GM12878 (cell line): ENCODE results near the gene TMEM121B. TPM values are rescaled to one million over a fixed set of nuclear protein-coding genes. Genes with fewer than 3 reads are reported as not detected.

ENCODE experiments used
- ATAC-seq: fragments of 200-7000 bp; cut with Tn5 transposase; 3 replicates; pipeline ENCODE4 v1.9.1; 2020; ENCODE audit warnings: mild to moderate bottlenecking, moderate library complexity
- BruUV-seq: library from RNA; stranded (reverse); fragments of 400-500 nt; replicated peaks from 2 replicates; lab custom pipeline; 2021; lab: Mats Ljungman, UMichigan
- CTCF ChIA-PET: fragments of 300-600 bp; sonication (Branson Sonifier 250); formaldehyde crosslinking; extraction: SDS; loops from one replicate; lab custom pipeline; 2021; ENCODE audit warnings: inconsistent platforms; lab: Yijun Ruan, JAX
- POLR2A ChIA-PET: fragments of 350-600 bp; formaldehyde crosslinking; extraction: SDS; loops from one replicate; lab custom pipeline; 2021; ENCODE audit warnings: inconsistent platforms; lab: Charles Lee
- RAD21 ChIA-PET: fragments of 300-600 bp; sonication (Branson Sonifier 250); formaldehyde crosslinking; loops from one replicate; lab custom pipeline; 2023; ENCODE audit warnings: antibody characterized with exemption; ENCODE audit not compliant: unreplicated experiment; lab: Charles Lee
- SMC1A ChIA-PET: fragments of 300-600 bp; sonication (Branson Sonifier 250); formaldehyde crosslinking; loops from one replicate; lab custom pipeline; 2023; ENCODE audit not compliant: unreplicated experiment, uncharacterized antibody; lab: Charles Lee
- DNase-seq: peaks from one replicate; pipeline ENCODE4 v3.0.0-alpha.2; 2011; ENCODE audit warnings: low read depth, low spot score
- FAIRE-seq: peaks from 3 replicates; lab custom pipeline; 2011; peaks lifted over from hg19 to GRCh38; lab: Jason Lieb, UNC
- H2AFZ ChIP-seq: 2 replicates; pipeline ENCODE4 v1.6.0; 2011; ENCODE audit warnings: low read depth, low read length, control low read depth; ENCODE audit not compliant: control insufficient read depth
- H3K27ac ChIP-seq: 2 replicates; pipeline ENCODE4 v1.5.1; 2011; ENCODE audit warnings: control low read depth; ENCODE audit not compliant: control insufficient read depth, insufficient read depth
- H3K27me3 ChIP-seq, 2 experiments: replicated peaks in 1 of 2; 2 replicates each; pipeline versions ENCODE4 v1.6.0 to v1.6.1; 2011; ENCODE audit warnings: low read length in 1 of 2; ENCODE audit not compliant: control insufficient read depth in 2 of 2, insufficient read depth in 2 of 2
- H3K36me3 ChIP-seq, 2 experiments: 2 replicates each; pipeline ENCODE4 v1.5.1; 2011; ENCODE audit warnings: low read length in 1 of 2; ENCODE audit not compliant: control insufficient read depth in 2 of 2, insufficient read depth in 2 of 2
- H3K4me1 ChIP-seq: 2 replicates; pipeline ENCODE4 v1.6.1; 2011; ENCODE audit warnings: mild to moderate bottlenecking, low read length, moderate library complexity, mixed read lengths; ENCODE audit not compliant: control insufficient read depth, insufficient read depth
- H3K4me2 ChIP-seq: 2 replicates; pipeline ENCODE4 v1.6.0; 2011; ENCODE audit warnings: control low read depth; ENCODE audit not compliant: control insufficient read depth, insufficient read depth
- H3K4me3 ChIP-seq: fragments of 200-600 bp; sonication (generic); 2 replicates; pipeline ENCODE4 v1.5.1; 2016
- H3K79me2 ChIP-seq: 2 replicates; pipeline ENCODE4 v1.6.0; 2011; ENCODE audit warnings: low read length; ENCODE audit not compliant: control insufficient read depth, insufficient read depth
- H3K9ac ChIP-seq: 2 replicates; pipeline ENCODE4 v1.8.0; 2011; ENCODE audit warnings: low read length, control low read depth, mixed read lengths; ENCODE audit not compliant: control insufficient read depth, insufficient read depth
- H3K9me3 ChIP-seq: replicated peaks from 3 replicates; pipeline ENCODE4 v1.5.1; 2011; ENCODE audit warnings: mild to moderate bottlenecking, low read length; ENCODE audit not compliant: control insufficient read depth, insufficient read depth
- H4K20me1 ChIP-seq: 2 replicates; pipeline ENCODE4 v1.6.0; 2011; ENCODE audit not compliant: control insufficient read depth, insufficient read depth
- CBX3 ChIP-seq: fragments of 200-600 bp; sonication (generic); IDR thresholded peaks from 2 replicates; pipeline ENCODE4 v1.6.1; 2016; ENCODE audit warnings: low read depth, borderline replicate concordance
- EP300 ChIP-seq, 2 experiments: fragments of 150-350 bp in 1 of 2; IDR thresholded peaks; 2 replicates each; pipeline ENCODE4 v1.6.1; 2011 to 2012; ENCODE audit warnings: low read depth in 2 of 2, low read length in 2 of 2, borderline replicate concordance in 1 of 2, improper control_type of control experiment in 1 of 2, inconsistent platforms in 1 of 2; ENCODE audit not compliant: control insufficient read depth in 1 of 2
- ESRRA ChIP-seq: IDR thresholded peaks from 2 replicates; pipeline ENCODE4 v1.6.1; 2012; ENCODE audit warnings: mild to moderate bottlenecking, low read length, improper control_type of control experiment
- MXI1 ChIP-seq: fragments of 150-350 bp; IDR thresholded peaks from 2 replicates; pipeline ENCODE4 v1.6.1; 2011; ENCODE audit warnings: low read depth, mild to moderate bottlenecking, inconsistent platforms, low read length, improper control_type of control experiment
- NR2C2 ChIP-seq: IDR thresholded peaks from 2 replicates; pipeline ENCODE4 v1.6.1; 2011; ENCODE audit warnings: borderline replicate concordance, low read depth; ENCODE audit not compliant: control insufficient read depth, insufficient read length
- POLR2AphosphoS5 ChIP-seq: IDR thresholded peaks from 2 replicates; pipeline ENCODE4 v1.6.1; 2011; ENCODE audit warnings: mild to moderate bottlenecking, low read length, inconsistent platforms
- RCOR1 ChIP-seq: conservative IDR thresholded peaks from 2 replicates; pipeline ENCODE4 v1.6.1; 2012; ENCODE audit warnings: low read depth, low read length, improper control_type of control experiment
- SREBF2 ChIP-seq: IDR thresholded peaks from 2 replicates; pipeline ENCODE4 v1.6.1; 2012; ENCODE audit warnings: mild to moderate bottlenecking, low read length
- WGBS: methylation state at CpG from one replicate; pipeline ENCODE4 v1.1.6; 2016; ENCODE audit warnings: low lambda C conversion rate; ENCODE audit not compliant: insufficient replicate concordance, insufficient coverage; ENCODE audit errors: missing lambda C conversion rate; 5-methylcytosine and 5-hydroxymethylcytosine counted together
- in situ Hi-C: fragments of 300-500 bp; cut with MboI; formaldehyde crosslinking; loops from 9 replicates; pipeline ENCODE4 v1.14.3; 2018; ENCODE audit warnings: mixed read lengths
- intact Hi-C: fragments of 100-400 bp; cut with micrococcal nuclease; formaldehyde crosslinking; loops from one replicate; pipeline ENCODE4 v1.14.2; 2022; ENCODE audit not compliant: unreplicated experiment
- polyA plus RNA-seq, 11 experiments: library from polyadenylated mRNA; depleted of rRNA in 4 of 11; unstranded in 6 of 11; stranded (reverse) in 5 of 11; fragments of >200 nt; fragmentation: Nextera tagmentation in 4 of 11; fragmentation: Illumina TruSeq in 1 of 11; extraction: Ambion mirVana in 4 of 11; extraction: Trizol in 1 of 11; gene quantifications; 1 replicate in 1 of 11; 2 replicates in 10 of 11; pipeline versions ENCODE4 v1.2.1 to v1.2.3, GENCODE V29; 2011 to 2016; ENCODE audit warnings: inconsistent platforms in 2 of 11, missing spikeins in 2 of 11, low read depth in 1 of 11
- total RNA-seq, 4 experiments: library from RNA; depleted of rRNA in 3 of 4; stranded (reverse); fragments of >200 nt in 3 of 4; fragmentation: Illumina TruSeq in 1 of 4; extraction: Trizol in 1 of 4; gene quantifications; 2 replicates each; pipeline versions ENCODE4 v1.2.1 to v1.2.3, GENCODE V29; 2013 to 2021
- TF ChIP-seq, protein P1 (sequence below): fragments of 450-650 bp; formaldehyde crosslinking; IDR thresholded peaks from 2 replicates; pipeline ENCODE4 v1.4.0; 2022; ENCODE audit warnings: mild to moderate bottlenecking, moderate library complexity
- TF ChIP-seq, protein P2 (sequence below): IDR thresholded peaks from 2 replicates; pipeline ENCODE4 v1.6.1; 2011; ENCODE audit warnings: low read depth, low read length, improper control_type of control experiment, borderline replicate concordance
- TF ChIP-seq, protein P3 (sequence below): IDR thresholded peaks from 2 replicates; pipeline ENCODE4 v1.6.1; 2012; ENCODE audit warnings: low read depth, low read length, improper control_type of control experiment
- TF ChIP-seq, protein P4 (sequence below): fragments of 450-650 bp; IDR thresholded peaks from 2 replicates; pipeline ENCODE4 v1.6.1; 2016; ENCODE audit warnings: mild to moderate bottlenecking, moderate library complexity, borderline replicate concordance

The TMEM121B gene
- total and polyA plus RNA-seq, 10 of the 15 experiments (the other 5 are each of a cell fraction or from before 2014, with no cell fraction given): 0.02 to 0.10 (median 0.06) TPM; not detected in 5

DNA sequence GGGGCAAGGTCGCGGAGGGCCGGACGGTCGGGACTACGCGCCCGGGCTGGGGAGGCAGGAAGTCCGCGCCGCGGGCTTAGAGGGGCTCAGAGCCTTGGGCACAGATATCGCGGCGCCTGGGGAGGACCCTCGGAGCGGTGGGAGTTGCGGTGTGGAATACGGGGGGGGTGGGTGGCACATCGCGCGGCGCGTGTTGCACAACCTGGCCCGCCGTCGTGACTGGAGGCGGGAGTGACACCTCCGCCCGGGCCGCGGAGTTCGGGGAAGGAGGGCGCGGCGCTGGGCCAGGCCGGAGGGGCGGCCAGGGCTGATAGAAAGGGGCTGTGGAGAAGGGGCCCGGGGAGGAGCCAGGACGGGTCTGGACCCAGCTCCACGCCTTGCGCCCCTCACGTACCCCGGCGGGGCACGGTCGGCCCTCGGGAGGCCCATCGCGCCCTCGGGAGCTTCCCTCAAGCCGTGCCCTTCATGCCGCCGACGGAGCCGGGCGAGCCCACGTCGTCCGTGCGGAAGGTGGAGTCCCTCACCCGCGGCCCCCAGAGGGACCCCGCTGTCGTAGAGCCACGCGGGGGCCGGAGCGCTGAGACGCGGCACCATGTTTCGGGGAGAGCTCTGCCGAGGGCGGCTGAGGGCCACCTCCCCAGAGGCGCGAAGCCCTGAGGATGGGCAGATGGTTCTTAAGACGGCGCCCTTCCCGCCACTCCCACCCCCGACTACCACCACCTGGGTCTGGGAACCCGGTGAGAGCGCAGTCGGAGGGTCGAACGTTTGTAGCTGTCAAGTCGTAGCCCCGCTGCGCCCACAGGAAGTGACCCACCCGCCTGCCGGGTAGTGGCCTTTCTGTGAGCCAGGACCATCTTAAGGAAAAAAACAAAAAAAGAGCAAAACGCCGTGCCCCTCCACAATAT is 35.6 kb downstream of the TMEM121B start:
- POLR2A ChIA-PET: no interaction called here
- H3K4me3 ChIP-seq: peak overlapping the region; percentile 84
- H4K20me1 ChIP-seq: no peaks in the 10 kb centered on the region
- H3K4me2 ChIP-seq: peak overlapping the region; percentile 70
- in situ Hi-C loops: no loop called here
- SMC1A ChIA-PET: no interaction called here
- H3K9me3 ChIP-seq: no peaks in the 10 kb centered on the region
- TSS peak; percentile 66 for BruUV-seq
- intact Hi-C loops: loop anchor here (10.0 kb wide), 1 partner anchor 281 kb away; no protein-coding TSS in a partner anchor
- FAIRE-seq (peak; percentile 13), DNase-seq (no peak), ATAC-seq (peak; percentile 44)
- peaks cover 19% of the 10 kb centered on the region for H3K4me1 ChIP-seq
- no peaks in the 10 kb centered on the region for H3K27me3 ChIP-seq
- H3K36me3 ChIP-seq: no peaks in the 10 kb centered on the region
- CTCF ChIA-PET: interaction anchor here (0.8 kb wide), 1 partner anchor 86 kb away, joined by 3 read pairs; no protein-coding TSS in a partner anchor
- WGBS: 8% methylated on average over 69 of the region's 92 CpGs
- H3K79me2 ChIP-seq: peaks cover 10% of the 10 kb centered on the region
- H2AFZ ChIP-seq: peak overlapping the region; percentile 88
- H3K27ac ChIP-seq: peak overlapping the region; percentile 81
- peak overlapping the region; percentile 92 for H3K9ac ChIP-seq
- RAD21 ChIA-PET: no interaction called here
- TF ChIP-seq EP300 (IDR thresholded peaks at IDR 0.05; ENCODE audit: borderline replicate concordance in 1 of 2, control insufficient read depth in 1 of 2, low read depth in 2 of 2, low read length in 2 of 2): no peak
- TF ChIP-seq RCOR1: no peak
- no peak for TF ChIP-seq CBX3
- TF ChIP-seq, protein P1, sequence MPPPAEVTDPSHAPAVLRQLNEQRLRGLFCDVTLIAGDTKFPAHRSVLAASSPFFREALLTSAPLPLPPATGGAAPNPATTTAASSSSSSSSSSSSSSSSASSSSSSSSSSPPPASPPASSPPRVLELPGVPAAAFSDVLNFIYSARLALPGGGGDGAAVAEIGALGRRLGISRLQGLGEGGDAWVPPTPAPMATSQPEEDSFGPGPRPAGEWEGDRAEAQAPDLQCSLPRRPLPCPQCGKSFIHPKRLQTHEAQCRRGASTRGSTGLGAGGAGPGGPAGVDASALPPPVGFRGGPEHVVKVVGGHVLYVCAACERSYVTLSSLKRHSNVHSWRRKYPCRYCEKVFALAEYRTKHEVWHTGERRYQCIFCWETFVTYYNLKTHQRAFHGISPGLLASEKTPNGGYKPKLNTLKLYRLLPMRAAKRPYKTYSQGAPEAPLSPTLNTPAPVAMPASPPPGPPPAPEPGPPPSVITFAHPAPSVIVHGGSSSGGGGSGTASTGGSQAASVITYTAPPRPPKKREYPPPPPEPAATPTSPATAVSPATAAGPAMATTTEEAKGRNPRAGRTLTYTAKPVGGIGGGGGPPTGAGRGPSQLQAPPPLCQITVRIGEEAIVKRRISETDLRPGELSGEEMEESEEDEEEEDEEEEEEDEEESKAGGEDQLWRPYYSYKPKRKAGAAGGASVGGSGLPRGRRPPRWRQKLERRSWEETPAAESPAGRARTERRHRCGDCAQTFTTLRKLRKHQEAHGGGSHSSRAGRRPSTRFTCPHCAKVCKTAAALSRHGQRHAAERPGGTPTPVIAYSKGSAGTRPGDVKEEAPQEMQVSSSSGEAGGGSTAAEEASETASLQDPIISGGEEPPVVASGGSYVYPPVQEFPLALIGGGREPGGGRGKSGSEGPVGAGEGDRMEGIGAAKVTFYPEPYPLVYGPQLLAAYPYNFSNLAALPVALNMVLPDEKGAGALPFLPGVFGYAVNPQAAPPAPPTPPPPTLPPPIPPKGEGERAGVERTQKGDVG: no peak
- no peak for TF ChIP-seq ESRRA
- TF ChIP-seq, protein P2, sequence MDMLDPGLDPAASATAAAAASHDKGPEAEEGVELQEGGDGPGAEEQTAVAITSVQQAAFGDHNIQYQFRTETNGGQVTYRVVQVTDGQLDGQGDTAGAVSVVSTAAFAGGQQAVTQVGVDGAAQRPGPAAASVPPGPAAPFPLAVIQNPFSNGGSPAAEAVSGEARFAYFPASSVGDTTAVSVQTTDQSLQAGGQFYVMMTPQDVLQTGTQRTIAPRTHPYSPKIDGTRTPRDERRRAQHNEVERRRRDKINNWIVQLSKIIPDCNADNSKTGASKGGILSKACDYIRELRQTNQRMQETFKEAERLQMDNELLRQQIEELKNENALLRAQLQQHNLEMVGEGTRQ: no peak
- TF ChIP-seq, protein P3, sequence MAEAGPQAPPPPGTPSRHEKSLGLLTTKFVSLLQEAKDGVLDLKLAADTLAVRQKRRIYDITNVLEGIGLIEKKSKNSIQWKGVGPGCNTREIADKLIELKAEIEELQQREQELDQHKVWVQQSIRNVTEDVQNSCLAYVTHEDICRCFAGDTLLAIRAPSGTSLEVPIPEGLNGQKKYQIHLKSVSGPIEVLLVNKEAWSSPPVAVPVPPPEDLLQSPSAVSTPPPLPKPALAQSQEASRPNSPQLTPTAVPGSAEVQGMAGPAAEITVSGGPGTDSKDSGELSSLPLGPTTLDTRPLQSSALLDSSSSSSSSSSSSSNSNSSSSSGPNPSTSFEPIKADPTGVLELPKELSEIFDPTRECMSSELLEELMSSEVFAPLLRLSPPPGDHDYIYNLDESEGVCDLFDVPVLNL: no peak
- no peak for TF ChIP-seq NR2C2
- no peak for TF ChIP-seq POLR2AphosphoS5
- TF ChIP-seq, protein P4, sequence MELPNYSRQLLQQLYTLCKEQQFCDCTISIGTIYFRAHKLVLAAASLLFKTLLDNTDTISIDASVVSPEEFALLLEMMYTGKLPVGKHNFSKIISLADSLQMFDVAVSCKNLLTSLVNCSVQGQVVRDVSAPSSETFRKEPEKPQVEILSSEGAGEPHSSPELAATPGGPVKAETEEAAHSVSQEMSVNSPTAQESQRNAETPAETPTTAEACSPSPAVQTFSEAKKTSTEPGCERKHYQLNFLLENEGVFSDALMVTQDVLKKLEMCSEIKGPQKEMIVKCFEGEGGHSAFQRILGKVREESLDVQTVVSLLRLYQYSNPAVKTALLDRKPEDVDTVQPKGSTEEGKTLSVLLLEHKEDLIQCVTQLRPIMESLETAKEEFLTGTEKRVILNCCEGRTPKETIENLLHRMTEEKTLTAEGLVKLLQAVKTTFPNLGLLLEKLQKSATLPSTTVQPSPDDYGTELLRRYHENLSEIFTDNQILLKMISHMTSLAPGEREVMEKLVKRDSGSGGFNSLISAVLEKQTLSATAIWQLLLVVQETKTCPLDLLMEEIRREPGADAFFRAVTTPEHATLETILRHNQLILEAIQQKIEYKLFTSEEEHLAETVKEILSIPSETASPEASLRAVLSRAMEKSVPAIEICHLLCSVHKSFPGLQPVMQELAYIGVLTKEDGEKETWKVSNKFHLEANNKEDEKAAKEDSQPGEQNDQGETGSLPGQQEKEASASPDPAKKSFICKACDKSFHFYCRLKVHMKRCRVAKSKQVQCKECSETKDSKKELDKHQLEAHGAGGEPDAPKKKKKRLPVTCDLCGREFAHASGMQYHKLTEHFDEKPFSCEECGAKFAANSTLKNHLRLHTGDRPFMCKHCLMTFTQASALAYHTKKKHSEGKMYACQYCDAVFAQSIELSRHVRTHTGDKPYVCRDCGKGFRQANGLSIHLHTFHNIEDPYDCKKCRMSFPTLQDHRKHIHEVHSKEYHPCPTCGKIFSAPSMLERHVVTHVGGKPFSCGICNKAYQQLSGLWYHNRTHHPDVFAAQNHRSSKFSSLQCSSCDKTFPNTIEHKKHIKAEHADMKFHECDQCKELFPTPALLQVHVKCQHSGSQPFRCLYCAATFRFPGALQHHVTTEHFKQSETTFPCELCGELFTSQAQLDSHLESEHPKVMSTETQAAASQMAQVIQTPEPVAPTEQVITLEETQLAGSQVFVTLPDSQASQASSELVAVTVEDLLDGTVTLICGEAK: no peak
- no peak for TF ChIP-seq SREBF2
- TF ChIP-seq MXI1: no peak
